HTERT RPE-1 (cell line): ENCODE measurements around the gene OCA2.
"Not testable (repeated sequence)": the region's sequence is repeated elsewhere in the genome, so short reads cannot be mapped to it uniquely, and the experiment has no call there.

Experiments used
- in situ Hi-C: fragments of 300-500 bp; cut with MboI; formaldehyde crosslinking; loops from 4 replicates; pipeline ENCODE4 v1.14.3; 2020; ENCODE audit warnings: low sequenced_read_pairs

Gene OCA2

GRCh38 chr15:27744641-27745040 lies 354.5 kb downstream of the OCA2 start:
- in situ Hi-C loops = no loop called here

- in situ Hi-C loops = no loop called here
These were observed 355.5 kb downstream of the OCA2 start for GRCh38 chr15:27743638-27744037.

- in situ Hi-C loops = no loop called here
These were observed 356.2 kb downstream of the OCA2 start for GRCh38 chr15:27742751-27743477.

- in situ Hi-C loops = no loop called here
These were observed 357.8 kb downstream of the OCA2 start for GRCh38 chr15:27741226-27741860.

- in situ Hi-C loops = no loop called here
These were observed 364.2 kb downstream of the OCA2 start for GRCh38 chr15:27734785-27735495.

GRCh38 chr15:27731776-27732175 lies 367.3 kb downstream of the OCA2 start:
- in situ Hi-C loops = no loop called here

GRCh38 chr15:27730868-27731267 lies 368.2 kb downstream of the OCA2 start:
- in situ Hi-C loops = no loop called here

GRCh38 chr15:27725731-27726130 lies 373.4 kb downstream of the OCA2 start:
- in situ Hi-C loops = no loop called here

GRCh38 chr15:27723821-27724220 lies 375.3 kb downstream of the OCA2 start:
- in situ Hi-C loops = no loop called here

GRCh38 chr15:27722102-27722501 lies 377.0 kb downstream of the OCA2 start:
- in situ Hi-C loops = no loop called here

- in situ Hi-C loops = no loop called here
These were observed 384.4 kb downstream of the OCA2 start for GRCh38 chr15:27714675-27715074.

GRCh38 chr15:27713850-27714249 lies 385.3 kb downstream of the OCA2 start:
- in situ Hi-C loops = not testable (repeated sequence)

- in situ Hi-C loops = no loop called here
These were observed 391.9 kb downstream of the OCA2 start for GRCh38 chr15:27707257-27707656.

GRCh38 chr15:27706300-27706699 lies 392.8 kb downstream of the OCA2 start:
- in situ Hi-C loops = no loop called here

- in situ Hi-C loops = no loop called here
These were observed 394.1 kb downstream of the OCA2 start for GRCh38 chr15:27705056-27705455.
